ENCODE results near the gene LRRIQ1.
"Not testable (repeated sequence)": the region's sequence is repeated elsewhere in the genome, so short reads cannot be mapped to it uniquely, and the experiment has no call there.

LRRIQ1 gene

GRCh38 chr12:85065837-85066482 lies 29.8 kb downstream of the LRRIQ1 start:
- no peak for DNase-seq

GRCh38 chr12:85072826-85073225 lies 36.7 kb downstream of the LRRIQ1 start:
- DNase-seq = no peak

- no peak for DNase-seq
These were observed 40.7 kb downstream of the LRRIQ1 start for GRCh38 chr12:85076688-85077430.

GRCh38 chr12:85085066-85085465 lies 48.9 kb downstream of the LRRIQ1 start:
- no peak for DNase-seq

- DNase-seq = no peak
These were observed 53.6 kb downstream of the LRRIQ1 start for GRCh38 chr12:85089792-85090191.

DNA sequence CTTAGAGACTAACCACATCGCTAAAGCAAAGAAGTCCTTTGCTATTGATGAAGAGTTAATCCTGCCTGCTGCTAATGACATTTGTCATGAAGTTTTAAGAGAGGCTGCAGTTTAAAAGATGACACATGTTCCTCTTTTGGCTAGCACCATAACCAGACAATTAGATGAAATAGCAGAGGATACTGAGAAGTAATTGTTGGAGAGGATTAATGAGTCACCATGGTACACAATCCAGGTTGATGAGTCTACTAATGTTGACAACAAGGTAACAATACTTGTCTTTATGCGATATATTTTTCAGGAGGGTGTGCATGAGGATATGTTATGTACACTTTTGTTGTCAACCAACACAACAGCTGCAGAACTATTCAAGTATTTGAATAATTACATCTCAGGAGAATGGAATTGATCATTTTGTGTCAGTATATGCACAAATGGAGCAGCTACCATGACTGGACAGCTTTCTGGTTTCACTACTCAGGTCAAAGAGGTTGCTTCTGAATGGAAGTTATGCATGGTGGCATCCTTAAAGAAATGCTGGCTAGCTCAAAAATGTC lies 56.7 kb downstream of the LRRIQ1 start:
- DNase-seq = no peak

DNA sequence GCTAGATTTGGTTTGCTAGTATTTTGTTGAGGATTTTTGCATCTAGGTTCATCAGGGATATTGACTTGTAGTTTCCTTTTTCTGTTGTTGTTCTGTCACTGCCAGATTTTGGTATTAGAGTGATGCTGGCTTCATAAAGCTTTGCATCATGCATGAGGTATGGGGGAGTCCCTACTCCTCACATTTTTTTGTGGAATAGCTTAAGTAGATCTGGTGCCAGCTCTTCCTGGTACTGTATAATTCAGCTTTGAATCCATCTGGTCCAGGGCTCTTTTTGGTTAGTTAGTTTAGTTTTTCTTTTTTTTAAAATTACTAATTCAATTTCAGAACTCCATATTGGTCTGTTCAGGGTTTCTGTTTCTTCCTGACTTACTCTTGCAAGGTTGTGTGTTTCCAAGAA lies 59.4 kb downstream of the LRRIQ1 start:
- no peak for DNase-seq

DNA sequence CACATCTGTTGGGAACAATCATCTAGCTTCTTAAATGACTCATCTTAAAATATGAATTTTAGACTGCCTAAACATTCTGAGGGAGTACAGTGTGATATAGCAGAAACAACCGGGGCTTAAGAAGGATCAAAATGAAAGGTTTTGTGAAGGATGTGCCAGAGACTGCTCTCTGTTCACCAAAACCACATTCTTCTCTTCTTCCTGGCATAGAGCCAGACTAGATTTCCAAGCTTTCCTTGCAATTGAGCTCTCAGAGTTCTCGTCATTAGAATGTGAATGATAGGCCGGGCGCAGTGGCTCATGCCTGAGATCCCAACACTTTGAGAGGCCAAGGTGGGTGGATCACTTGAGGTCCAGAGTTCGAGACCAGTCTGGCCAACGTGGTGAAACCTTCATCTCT lies 94.5 kb downstream of the LRRIQ1 start:
- DNase-seq = no peak

GRCh38 chr12:85138833-85139232 lies 102.7 kb downstream of the LRRIQ1 start:
- no peak for DNase-seq

DNA sequence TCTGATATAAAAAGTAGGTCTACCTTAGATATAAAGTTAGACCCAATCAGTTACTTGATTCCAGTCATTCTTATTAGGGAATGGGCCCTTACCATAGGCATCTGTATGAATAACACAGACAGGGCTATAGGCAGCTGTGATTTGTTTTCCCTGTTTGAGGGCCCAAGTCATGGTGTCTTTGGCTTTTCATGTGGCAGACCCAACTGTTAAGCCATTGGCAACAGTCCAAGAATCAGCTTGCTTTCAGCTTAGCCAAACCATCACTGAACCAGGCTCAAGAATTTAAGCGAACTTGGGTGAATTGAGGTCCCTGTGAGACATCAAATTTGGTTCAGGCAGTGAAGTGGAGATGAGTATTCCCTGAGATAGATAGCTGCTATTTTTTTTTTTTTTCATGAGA lies 111.2 kb downstream of the LRRIQ1 start:
- no peak for DNase-seq

- DNase-seq = no peak
These were observed 116.2 kb downstream of the LRRIQ1 start for GRCh38 chr12:85152311-85152729.

DNA sequence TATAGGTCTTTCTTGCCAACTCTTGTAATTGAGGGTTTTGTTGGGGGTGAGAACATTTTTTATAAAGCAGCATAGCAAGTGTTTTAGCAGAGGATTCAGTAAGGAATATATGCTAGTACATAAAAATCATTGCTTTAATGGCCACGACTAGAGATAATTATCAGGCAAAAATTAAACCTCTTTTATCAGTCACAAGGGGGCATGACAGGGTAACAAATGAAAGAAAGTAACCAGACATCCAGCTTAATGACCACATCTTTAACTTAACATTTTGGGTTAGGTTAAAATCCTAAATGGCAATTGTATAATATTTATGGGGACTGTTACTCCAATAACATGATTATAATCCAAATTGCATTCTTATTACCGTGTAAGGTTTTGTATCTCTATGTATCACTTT lies 119.6 kb downstream of the LRRIQ1 start:
- DNase-seq = no peak

DNA sequence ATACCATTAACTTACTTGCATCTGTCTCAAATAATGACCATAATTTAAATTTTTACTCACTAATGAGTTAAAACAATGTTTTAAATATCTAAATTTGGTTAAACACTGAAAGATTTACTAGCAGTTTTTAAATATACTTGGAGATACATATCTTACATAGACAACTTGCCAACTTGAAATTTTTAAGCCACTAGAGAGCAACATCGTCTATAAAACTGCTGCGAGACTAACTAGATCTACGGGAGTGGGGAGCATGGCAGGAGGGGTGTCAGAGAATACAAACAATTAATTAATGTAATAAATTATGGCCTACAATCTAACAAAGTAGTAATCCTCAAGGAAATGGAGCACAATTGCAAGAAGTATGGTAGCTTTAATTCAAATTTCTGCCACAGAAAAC lies 120.4 kb downstream of the LRRIQ1 start:
- DNase-seq = no peak

GRCh38 chr12:85157035-85157603 lies 121.0 kb downstream of the LRRIQ1 start:
- DNase-seq = no peak

- no peak for DNase-seq
These were observed 127.7 kb downstream of the LRRIQ1 start for GRCh38 chr12:85163752-85164321.

- no peak for DNase-seq
These were observed 143.6 kb downstream of the LRRIQ1 start for GRCh38 chr12:85179680-85180270.

GRCh38 chr12:85182699-85183098 lies 146.5 kb downstream of the LRRIQ1 start:
- no peak for DNase-seq

DNA sequence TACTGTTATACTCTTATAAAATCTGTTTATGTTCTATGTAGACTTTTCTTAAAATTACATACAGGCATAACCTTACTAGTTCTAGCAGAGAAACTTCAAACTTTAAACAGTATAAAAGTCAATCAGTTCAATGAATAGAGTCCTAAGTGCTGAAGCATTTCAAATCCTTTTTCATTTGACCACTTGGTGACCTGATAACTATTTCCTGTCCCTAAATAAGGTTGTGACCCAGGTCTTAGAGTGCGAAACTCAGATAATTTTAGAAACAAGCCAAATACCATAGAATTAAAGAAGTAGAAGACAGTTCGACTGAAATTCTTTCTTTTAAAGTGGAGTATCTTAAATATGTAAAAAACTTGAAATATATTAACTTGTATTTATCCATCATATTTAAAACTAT lies 147.7 kb downstream of the LRRIQ1 start:
- DNase-seq = no peak

DNA sequence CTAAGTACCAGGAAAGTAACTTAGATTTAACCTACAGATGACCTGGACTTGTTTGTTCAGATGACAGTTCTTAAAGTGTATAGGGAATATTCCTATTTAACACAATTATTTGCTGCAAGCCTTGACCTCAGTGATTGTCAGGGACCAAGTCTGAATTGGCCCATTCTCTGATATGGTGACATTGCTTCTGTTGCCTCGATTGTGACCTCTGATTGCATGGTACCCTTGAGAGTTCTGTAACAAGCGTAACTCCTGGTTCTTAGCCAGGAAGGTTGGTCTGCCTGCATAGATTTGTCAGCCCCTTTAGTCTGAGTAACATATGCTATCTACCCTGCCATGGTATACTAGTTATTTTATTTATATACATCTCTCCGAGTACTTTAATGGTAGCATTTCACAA lies 150.1 kb downstream of the LRRIQ1 start:
- DNase-seq = no peak

GRCh38 chr12:85188619-85189018 lies 152.5 kb downstream of the LRRIQ1 start:
- DNase-seq = no peak

GRCh38 chr12:85190728-85191127 lies 154.6 kb downstream of the LRRIQ1 start:
- DNase-seq = no peak

DNA sequence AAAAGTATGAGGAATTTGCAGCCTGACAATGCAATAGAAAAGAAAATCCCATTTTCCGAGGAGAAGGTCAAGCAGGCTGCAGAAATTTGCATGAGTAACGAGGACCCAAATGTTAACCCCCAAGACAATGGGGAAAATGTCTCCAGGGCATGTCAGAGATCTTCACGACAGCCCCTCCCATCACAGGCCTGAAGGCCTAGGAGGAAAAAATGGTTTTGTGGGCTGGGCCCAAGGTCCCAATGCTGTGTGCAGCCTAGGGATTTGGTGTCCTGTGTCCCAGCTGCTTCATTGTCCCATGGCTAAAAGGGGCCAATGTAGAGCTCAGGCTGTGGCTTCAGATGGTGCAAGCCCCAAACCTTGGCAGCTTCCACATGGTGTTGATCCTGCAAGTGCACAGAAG lies 167.7 kb downstream of the LRRIQ1 start:
- DNase-seq = not testable (repeated sequence)

- DNase-seq = no peak
These were observed 170.4 kb downstream of the LRRIQ1 start for GRCh38 chr12:85206543-85206942.

All from stimulated activated CD4-positive, alpha-beta T cell treated with anti-CD3 and anti-CD28 coated beads, Interleukin-4, amount 100 ng/mL, for 4 hours (primary cell).